Cardiac muscle cell (in vitro differentiated cells and primary cell): Measurements from ENCODE around the gene UNC13A. TPM values are rescaled to one million over a fixed set of nuclear protein-coding genes. Genes with fewer than 3 reads are reported as not detected.

Source experiments
- DNase-seq, 2 donors: peaks; one replicate each; pipeline versions ENCODE4 v3.0.0 to v3.0.0-alpha.2; 2010 to 2017; ENCODE audit warnings: low read depth in 1 of 2, low spot score in 1 of 2
- H3K27ac ChIP-seq: fragments of 200-600 bp; sonication (generic); 2 replicates; pipeline ENCODE4 v1.5.1; 2016
- H3K27me3 ChIP-seq: fragments of 200-600 bp; sonication (generic); 2 replicates; pipeline ENCODE4 v1.6.0; 2016; ENCODE audit warnings: control low read depth
- H3K36me3 ChIP-seq: fragments of 200-600 bp; sonication (generic); 2 replicates; pipeline ENCODE4 v1.5.1; 2016; ENCODE audit warnings: control low read depth
- H3K4me1 ChIP-seq: fragments of 200-600 bp; sonication (generic); 2 replicates; pipeline ENCODE4 v1.8.1; 2017; ENCODE audit warnings: low read depth, mild to moderate bottlenecking, mixed run types
- H3K4me3 ChIP-seq: fragments of 200-600 bp; sonication (generic); 2 replicates; pipeline ENCODE4 v1.5.1; 2016; ENCODE audit warnings: mild to moderate bottlenecking
- H3K9me3 ChIP-seq: fragments of 200-600 bp; sonication (generic); 2 replicates; pipeline ENCODE4 v1.5.1; 2017; ENCODE audit warnings: low read depth, mild to moderate bottlenecking, control low read depth
- CTCF ChIP-seq: IDR thresholded peaks from 2 replicates; pipeline ENCODE4 v1.5.1; 2012; ENCODE audit warnings: low read depth, mild to moderate bottlenecking, low read length
- polyA plus RNA-seq: library from polyadenylated mRNA; unstranded; fragments of >200 nt; fragmentation: Nextera tagmentation; extraction: Ambion mirVana; gene quantifications from 2 replicates; pipeline ENCODE4 v1.2.1, GENCODE V29; 2016
- total RNA-seq: library from RNA; depleted of rRNA; stranded (reverse); fragments of >200 nt; gene quantifications from 2 replicates; pipeline ENCODE4 v1.2.3, GENCODE V29; 2016

The UNC13A gene
- total and polyA plus RNA-seq, 2 experiments from 2014 or later: 0.31 to 0.54 TPM

- no peaks in the 10 kb centered on the region for H3K36me3 ChIP-seq
- H3K9me3 ChIP-seq: no peaks in the 10 kb centered on the region
- no peak for DNase-seq
- TF ChIP-seq CTCF: no peak
- H3K4me1 ChIP-seq: peaks cover 7% of the 10 kb centered on the region
- H3K4me3 ChIP-seq: no peak overlapping the region
- no peaks in the 10 kb centered on the region for H3K27me3 ChIP-seq
- H3K27ac ChIP-seq: no peak overlapping the region
Measured at GRCh38 chr19:17676295-17676694, 11.9 kb downstream of the UNC13A start.

- Histone ChIP-seq H3K27ac (no peak overlapping the region), H3K9me3 (no peaks in the 10 kb centered on the region), H3K36me3 (no peaks in the 10 kb centered on the region), H3K4me3 (no peak overlapping the region), H3K4me1 (no peaks in the 10 kb centered on the region), H3K27me3 (no peaks in the 10 kb centered on the region)
- no peak for TF ChIP-seq CTCF
- DNase-seq: no peak
Measured at GRCh38 chr19:17673937-17674799, 14.0 kb downstream of the UNC13A start.

- Histone ChIP-seq H3K27me3 (no peaks in the 10 kb centered on the region), H3K9me3 (no peaks in the 10 kb centered on the region), H3K4me1 (no peaks in the 10 kb centered on the region), H3K36me3 (no peaks in the 10 kb centered on the region), H3K4me3 (no peak overlapping the region), H3K27ac (no peak overlapping the region)
- no peak for TF ChIP-seq CTCF
- peak; percentile 19 to 44 for DNase-seq
Measured at GRCh38 chr19:17671906-17672305, 16.2 kb downstream of the UNC13A start.

- no peak overlapping the region for H3K4me3 ChIP-seq
- H3K4me1 ChIP-seq: no peaks in the 10 kb centered on the region
- no peak overlapping the region for H3K27ac ChIP-seq
- H3K36me3 ChIP-seq: no peaks in the 10 kb centered on the region
- no peak for TF ChIP-seq CTCF
- no peaks in the 10 kb centered on the region for H3K9me3 ChIP-seq
- no peaks in the 10 kb centered on the region for H3K27me3 ChIP-seq
- no peak for DNase-seq
Measured at GRCh38 chr19:17669419-17669818, 18.7 kb downstream of the UNC13A start.

GRCh38 chr19:17665058-17665457 is 23.1 kb downstream of the UNC13A start:
- no peak for TF ChIP-seq CTCF
- no peaks in the 10 kb centered on the region for H3K36me3 ChIP-seq
- DNase-seq: no peak
- H3K4me1 ChIP-seq: no peaks in the 10 kb centered on the region
- H3K27me3 ChIP-seq: no peaks in the 10 kb centered on the region
- no peak overlapping the region for H3K27ac ChIP-seq
- H3K9me3 ChIP-seq: no peaks in the 10 kb centered on the region
- no peak overlapping the region for H3K4me3 ChIP-seq
